Activated naive CD4-positive, alpha-beta T cell treated with anti-CD3 and anti-CD28 coated beads for 36 hours (primary cell): ENCODE results near the gene ILF2. TPM values are rescaled to one million over a fixed set of nuclear protein-coding genes. Genes with fewer than 3 reads are reported as not detected.

ENCODE experiments used
- CTCF ChIA-PET: fragments of 350-600 bp; sonication (Branson Sonifier 250); formaldehyde crosslinking; loops from one replicate; lab custom pipeline; 2021; ENCODE audit warnings: antibody characterized with exemption; lab: Charles Lee
- DNase-seq: peaks from one replicate; pipeline ENCODE4 v3.0.0-alpha.2; 2020
- H3K27ac Mint-ChIP-seq: one replicate; pipeline ENCODE4 v1.8.0; 2021; ENCODE audit warnings: mild to moderate bottlenecking, mixed read lengths
- H3K27me3 Mint-ChIP-seq: one replicate; pipeline ENCODE4 v1.8.0; 2021; ENCODE audit warnings: low read depth, mixed read lengths
- H3K36me3 Mint-ChIP-seq: one replicate; pipeline ENCODE4 v1.8.0; 2021; ENCODE audit warnings: low read depth, mixed read lengths
- H3K4me1 Mint-ChIP-seq: one replicate; pipeline ENCODE4 v1.8.0; 2021; ENCODE audit warnings: low read depth, mixed read lengths
- H3K4me3 Mint-ChIP-seq: one replicate; pipeline ENCODE4 v1.8.0; 2021; ENCODE audit warnings: mild to moderate bottlenecking, moderate library complexity, mixed read lengths
- H3K9me3 Mint-ChIP-seq: one replicate; pipeline ENCODE4 v1.8.0; 2021; ENCODE audit warnings: mixed read lengths
- intact Hi-C: fragments of 100-400 bp; cut with micrococcal nuclease; formaldehyde crosslinking; loops from one replicate; pipeline ENCODE4 v1.15.1; 2023
- microRNA-seq: library from miRNA; unstranded; fragments of <30 nt; microRNA quantifications from one replicate; pipeline ENCODE4 v1.2.0, GENCODE V29; 2022; ENCODE audit warnings: borderline microRNAs expressed, borderline replicate concordance
- total RNA-seq, 2 experiments: library from RNA; stranded (reverse); gene quantifications; one replicate each; pipeline ENCODE4 v1.2.3, GENCODE V29; 2021

The ILF2 gene
- total RNA-seq, 2 experiments from 2014 or later: 346 to 357 TPM

DNA sequence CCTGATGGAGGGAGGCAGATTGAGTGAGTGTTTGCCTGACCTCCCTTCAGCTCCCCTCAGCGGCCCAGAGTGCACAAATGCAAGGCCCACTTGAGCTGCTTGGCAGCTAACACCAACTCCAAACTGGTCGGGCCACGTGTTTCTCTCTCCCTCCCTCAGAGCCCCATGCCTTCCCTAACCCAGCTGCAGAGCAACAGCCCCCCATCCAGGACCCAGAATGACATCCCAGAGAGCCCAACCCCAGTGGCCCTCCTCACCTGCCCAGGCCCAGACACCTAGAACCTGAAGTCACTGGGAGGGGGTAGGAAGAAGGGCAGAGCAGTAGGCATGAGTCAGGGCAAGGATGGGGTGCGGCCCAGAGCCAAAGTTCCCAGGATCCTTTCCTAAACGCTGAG is 53.9 kb downstream of the ILF2 start:
- Mint-ChIP-seq H3K27ac (no peak overlapping the region), H3K27me3 (no peaks in the 10 kb centered on the region), H3K36me3 (no peaks in the 10 kb centered on the region), H3K9me3 (no peaks in the 10 kb centered on the region), H3K4me1 (peaks cover 1% of the 10 kb centered on the region), H3K4me3 (no peak overlapping the region)
- no peak for DNase-seq
- intact Hi-C loops: loop anchor here (1.0 kb wide), 2 partner anchors 45 to 106 kb away; no protein-coding TSS in a partner anchor
- CTCF ChIA-PET: interaction anchor here (0.6 to 6.3 kb wide), 7 partner anchors 13 to 122 kb away, joined by 3 to 43 read pairs (median 4); no protein-coding TSS in a partner anchor

DNA sequence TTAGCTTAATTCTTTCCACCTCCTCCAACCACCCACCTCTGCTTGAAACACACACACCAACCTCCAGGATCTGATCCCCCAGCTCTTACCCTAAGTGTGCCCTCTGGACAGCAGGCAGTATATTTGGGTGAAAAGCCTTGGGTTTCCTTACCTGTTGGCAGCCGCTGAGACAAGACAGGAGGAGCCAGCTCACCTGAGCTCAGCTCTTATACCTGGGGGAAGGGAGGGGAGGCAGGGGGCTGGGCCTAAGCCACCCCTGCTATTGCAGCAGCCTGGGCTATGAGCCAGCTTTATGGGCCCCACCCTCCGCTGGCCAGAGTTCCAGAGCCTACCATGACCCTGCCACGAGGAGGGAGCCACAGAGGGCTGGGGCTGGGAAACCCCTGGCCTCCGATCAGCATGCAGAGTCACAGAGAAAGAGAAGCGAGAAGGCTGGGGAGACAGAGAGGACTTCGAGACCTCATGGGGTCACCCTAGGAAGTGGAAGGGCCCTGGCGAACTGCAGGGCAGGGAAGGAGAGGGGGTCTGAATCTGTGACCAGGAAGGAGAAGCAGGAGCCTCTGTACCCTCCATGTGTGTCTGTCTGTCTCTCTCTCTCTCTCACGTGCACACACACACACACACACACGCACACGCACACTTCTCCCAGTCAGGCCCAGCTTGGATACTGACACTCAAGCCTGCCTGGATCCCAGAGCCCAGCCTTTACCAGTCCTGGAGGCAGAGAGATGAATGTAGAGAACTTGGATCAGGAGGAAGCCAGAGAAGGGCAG is 54.5 kb downstream of the ILF2 start, which contains the start of gene S100A14:
Gene S100A14 (minus strand): TSS at position 182 of the 773 bp plus-strand sequence. CDS start 467 bp downstream, outside the sequence.
- no peaks in the 10 kb centered on the region for H3K36me3 Mint-ChIP-seq
- no peak within 1 kb of the TSS for H3K4me3 Mint-ChIP-seq
- intact Hi-C loops: no loop called here
- H3K4me1 Mint-ChIP-seq: peaks cover 1% of the 10 kb centered on the region
- no peak within 1 kb of the TSS for H3K27ac Mint-ChIP-seq
- CTCF ChIA-PET: interaction anchor here (0.6 to 6.3 kb wide), 6 partner anchors 11 to 106 kb away, joined by 3 to 43 read pairs (median 3); partner anchors contain the start of gene S100A13
- H3K27me3 Mint-ChIP-seq: no peaks in the 10 kb centered on the region
- DNase-seq: no peak
- no peaks in the 10 kb centered on the region for H3K9me3 Mint-ChIP-seq

DNA sequence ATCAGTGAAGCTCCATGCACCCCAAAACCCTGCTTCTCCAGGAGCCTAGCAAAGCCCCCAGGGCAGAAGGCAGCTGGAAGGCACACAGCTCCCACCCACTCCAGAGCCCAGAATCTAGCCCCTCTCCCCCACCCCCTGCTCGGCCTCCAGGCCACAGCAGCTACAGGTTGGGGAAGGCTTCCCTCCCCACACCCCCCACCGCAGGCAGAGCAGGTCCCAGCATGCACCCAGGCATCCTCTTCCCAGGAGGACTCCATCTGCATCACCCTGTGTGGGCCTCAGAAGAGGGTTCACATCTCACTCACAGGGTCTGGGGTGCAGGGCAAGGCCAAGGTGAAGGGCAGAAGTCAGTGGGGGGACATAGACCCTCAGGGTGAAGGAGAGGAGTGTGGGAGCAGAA is 55.4 kb downstream of the ILF2 start:
- CTCF ChIA-PET: interaction anchor here (0.7 to 6.3 kb wide), 8 partner anchors 9 to 105 kb away, joined by 3 to 43 read pairs (median 3); partner anchors contain the start of gene S100A13
- intact Hi-C loops: no loop called here
- Mint-ChIP-seq H3K27me3 (no peaks in the 10 kb centered on the region), H3K9me3 (no peaks in the 10 kb centered on the region), H3K4me1 (peaks cover 1% of the 10 kb centered on the region), H3K4me3 (no peak overlapping the region), H3K27ac (no peak overlapping the region), H3K36me3 (no peaks in the 10 kb centered on the region)
- no peak for DNase-seq

DNA sequence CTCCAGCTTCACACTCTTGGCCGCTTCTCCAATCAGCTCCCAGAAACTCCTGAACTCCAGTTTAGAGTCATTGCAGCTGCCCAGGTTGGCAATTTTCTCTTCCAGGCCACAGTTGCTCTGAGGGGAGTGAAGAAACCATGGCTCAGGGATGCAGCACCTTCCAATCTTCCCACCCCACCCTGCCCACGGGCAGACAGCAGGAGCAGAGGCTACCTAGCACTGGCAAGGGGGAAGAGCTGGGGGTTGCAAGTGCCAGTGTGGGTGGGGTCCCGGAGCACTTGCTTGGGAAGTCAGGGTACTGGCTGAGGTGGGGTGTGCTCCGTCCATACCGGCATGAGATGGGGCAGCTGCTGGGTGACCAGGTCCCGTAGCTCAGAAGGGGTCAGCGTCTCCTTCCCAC is 55.9 kb downstream of the ILF2 start:
- no peak for DNase-seq
- CTCF ChIA-PET: interaction anchor here (0.7 to 6.3 kb wide), 6 partner anchors 8 to 104 kb away, joined by 3 to 43 read pairs (median 6); no protein-coding TSS in a partner anchor
- Mint-ChIP-seq H3K4me3 (no peak overlapping the region), H3K27ac (no peak overlapping the region), H3K27me3 (no peaks in the 10 kb centered on the region), H3K36me3 (no peaks in the 10 kb centered on the region), H3K9me3 (no peaks in the 10 kb centered on the region), H3K4me1 (peaks cover 1% of the 10 kb centered on the region)
- intact Hi-C loops: no loop called here

DNA sequence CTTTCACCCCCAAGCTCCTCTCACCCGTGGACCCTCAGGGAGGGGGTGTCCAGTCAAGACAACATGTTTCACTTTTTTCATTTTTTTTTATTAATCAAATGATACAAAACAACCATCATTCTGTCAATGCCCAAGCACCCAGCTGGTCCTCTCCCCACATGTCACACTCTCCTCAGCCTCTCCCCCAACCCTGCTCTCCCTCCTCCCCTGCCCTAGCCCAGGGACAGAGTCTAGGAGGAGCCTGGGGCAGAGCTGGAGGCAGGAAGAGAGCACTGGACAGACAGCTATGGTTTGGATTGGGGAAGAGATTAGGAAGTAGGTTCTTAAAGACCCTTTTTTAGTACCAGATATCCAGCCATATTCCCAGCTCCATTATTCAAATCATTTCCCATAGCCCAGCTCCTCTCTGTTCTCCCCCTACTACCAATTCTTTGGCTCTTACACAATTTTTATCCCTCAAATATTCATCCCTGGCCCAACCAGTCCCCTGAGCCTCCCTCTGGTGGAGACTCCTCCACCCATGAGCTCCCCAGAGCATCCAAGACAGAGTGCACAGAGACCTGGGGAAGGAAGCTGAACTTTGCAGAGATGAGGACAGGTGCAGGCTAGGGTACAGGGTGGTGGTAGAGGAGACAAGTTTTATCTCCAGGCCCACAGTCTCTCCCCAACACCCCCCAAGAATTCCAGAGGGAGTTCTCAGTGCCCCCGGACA is 56.4 kb downstream of the ILF2 start:
- intact Hi-C loops: no loop called here
- no peaks in the 10 kb centered on the region for H3K9me3 Mint-ChIP-seq
- H3K4me1 Mint-ChIP-seq: peaks cover 1% of the 10 kb centered on the region
- no peak for DNase-seq
- CTCF ChIA-PET: interaction anchor here (0.6 to 6.3 kb wide), 8 partner anchors 9 to 268 kb away, joined by 3 to 43 read pairs (median 4); no protein-coding TSS in a partner anchor
- no peaks in the 10 kb centered on the region for H3K36me3 Mint-ChIP-seq
- no peak overlapping the region for H3K27ac Mint-ChIP-seq
- H3K4me3 Mint-ChIP-seq: no peak overlapping the region
- H3K27me3 Mint-ChIP-seq: no peaks in the 10 kb centered on the region

DNA sequence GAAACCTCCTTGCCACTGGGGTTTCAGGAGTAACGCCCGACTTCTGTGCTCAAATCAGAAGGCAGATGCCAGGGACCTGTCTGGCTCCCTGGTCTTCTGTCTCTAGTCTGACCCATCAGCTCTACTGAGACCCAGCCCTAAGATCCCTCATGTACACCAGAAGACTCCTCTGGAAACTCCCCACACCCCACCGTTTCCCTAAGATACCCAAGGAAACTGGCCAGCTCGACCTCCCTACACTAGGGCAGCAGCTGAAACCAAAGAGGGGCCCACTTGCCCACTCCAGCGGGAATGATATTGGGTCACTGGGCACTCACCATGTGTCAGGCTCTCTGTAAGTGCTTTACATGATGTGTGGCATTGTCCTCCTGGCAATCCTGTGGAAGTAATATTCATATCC is 57.4 kb downstream of the ILF2 start:
- no peaks in the 10 kb centered on the region for H3K9me3 Mint-ChIP-seq
- H3K4me3 Mint-ChIP-seq: no peak overlapping the region
- H3K36me3 Mint-ChIP-seq: no peaks in the 10 kb centered on the region
- DNase-seq: no peak
- H3K4me1 Mint-ChIP-seq: peaks cover 1% of the 10 kb centered on the region
- CTCF ChIA-PET: interaction anchor here (1.1 to 6.3 kb wide), 4 partner anchors 10 to 103 kb away, joined by 3 to 43 read pairs (median 7); no protein-coding TSS in a partner anchor
- intact Hi-C loops: no loop called here
- no peak overlapping the region for H3K27ac Mint-ChIP-seq
- H3K27me3 Mint-ChIP-seq: no peaks in the 10 kb centered on the region

DNA sequence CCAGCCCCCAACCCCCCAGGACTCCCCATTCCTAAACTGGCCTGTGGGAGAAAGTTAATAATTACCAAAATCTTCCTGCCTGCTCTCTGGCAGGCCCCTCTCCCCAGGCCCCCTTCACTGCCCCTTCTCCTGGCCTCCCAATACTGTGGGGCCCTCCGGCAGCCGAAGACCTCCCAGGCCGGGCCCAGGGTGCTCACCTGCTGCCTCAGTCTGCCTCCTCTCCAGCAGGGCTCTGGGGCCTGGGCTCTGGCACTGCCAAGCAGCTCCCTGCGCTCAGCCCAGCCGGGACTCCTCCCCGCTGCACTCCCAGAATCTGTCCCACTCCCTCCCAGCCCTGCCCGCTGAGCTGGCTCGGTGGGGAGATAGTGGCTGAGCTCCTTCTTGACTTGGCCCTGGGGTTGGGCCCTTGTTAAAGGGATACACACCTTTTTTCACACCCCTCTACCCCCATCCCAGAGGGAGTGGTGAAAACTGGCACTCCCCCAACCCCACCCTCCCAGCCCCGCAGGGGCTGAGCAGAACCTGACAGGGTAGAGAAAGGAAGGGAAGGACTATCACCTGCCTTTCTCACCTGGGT is 58.0 kb downstream of the ILF2 start, which contains the start of gene S100A16:
Gene S100A16 (minus strand): TSS at position 383 of the 577 bp plus-strand sequence. CDS start 4,986 bp downstream, outside the sequence.
- no peak within 1 kb of the TSS for H3K4me3 Mint-ChIP-seq

DNA sequence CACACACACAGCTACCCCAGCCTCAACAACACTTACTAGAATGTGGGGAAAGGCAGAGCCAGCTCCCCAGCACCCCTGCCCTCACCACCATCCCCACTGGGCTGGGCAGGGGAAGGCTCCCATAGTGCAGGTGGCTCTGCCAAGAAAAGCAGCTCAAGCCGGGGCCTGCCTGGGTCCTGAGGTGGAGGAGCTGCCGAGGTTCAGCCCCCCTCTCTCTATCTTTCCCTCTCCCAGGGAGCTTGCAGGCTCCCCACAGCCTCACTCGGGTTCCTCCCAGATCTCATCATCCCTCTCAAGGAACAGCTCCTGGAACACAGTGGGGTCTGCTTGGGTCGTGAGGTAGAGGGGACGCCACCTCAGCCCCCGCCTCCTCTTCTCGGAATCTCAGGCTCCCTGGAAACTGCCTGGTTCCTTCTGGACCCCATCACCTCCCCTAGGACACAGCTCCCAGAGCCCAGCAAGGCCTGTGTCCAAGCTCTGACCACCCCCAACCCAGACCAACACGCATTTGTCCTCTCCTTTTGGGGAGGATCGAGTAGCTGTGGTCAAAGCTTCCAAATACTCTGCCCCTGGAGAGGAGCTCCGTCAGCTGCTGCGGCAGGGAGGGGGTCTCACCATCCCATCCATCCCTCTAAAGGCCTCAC is 58.6 kb downstream of the ILF2 start:
- Mint-ChIP-seq H3K4me1 (no peaks in the 10 kb centered on the region), H3K4me3 (no peak overlapping the region), H3K9me3 (no peaks in the 10 kb centered on the region), H3K27me3 (no peaks in the 10 kb centered on the region), H3K27ac (no peak overlapping the region), H3K36me3 (no peaks in the 10 kb centered on the region)
- CTCF ChIA-PET: interaction anchor here (1.0 kb wide), 1 partner anchor 10 kb away, joined by 5 read pairs; no protein-coding TSS in a partner anchor
- no peak for DNase-seq
- intact Hi-C loops: no loop called here

More for the DNA sequence above, 58.0 kb downstream of the ILF2 start, which contains the start of gene S100A16:
- no peaks in the 10 kb centered on the region for H3K36me3 Mint-ChIP-seq
- no peak for DNase-seq
- H3K27me3 Mint-ChIP-seq: no peaks in the 10 kb centered on the region
- no peaks in the 10 kb centered on the region for H3K9me3 Mint-ChIP-seq
- intact Hi-C loops: no loop called here
- peaks cover 1% of the 10 kb centered on the region for H3K4me1 Mint-ChIP-seq
- CTCF ChIA-PET: interaction anchor here (1.0 to 1.7 kb wide), 2 partner anchors 9 to 35 kb away, joined by 5 read pairs; no protein-coding TSS in a partner anchor
- H3K27ac Mint-ChIP-seq: no peak within 1 kb of the TSS

Small RNAs within 50 kb of the gene (microRNA-seq; reads per million reads assigned to microRNA genes)
- gene MIR8083: not detected

Other genes starting within 250 kb of the ILF2 start
- not detected for gene S100A7, start 210.3 kb downstream of the ILF2 start, total RNA-seq
- gene S100A6, start 135.0 kb downstream of the ILF2 start, total RNA-seq: 100 to 1,000 TPM; 200 to 204 TPM
- gene S100A5, start 130.1 kb downstream of the ILF2 start, total RNA-seq: under 1 TPM; 0.89 to 0.93 TPM
- gene S100A4, start 125.2 kb downstream of the ILF2 start, total RNA-seq: 10 to 100 TPM; 36.5 to 37.9 TPM
- gene S100A3, start 121.7 kb downstream of the ILF2 start, total RNA-seq: not detected
- under 1 TPM; 0.74 to 0.77 TPM for gene S100A2, start 105.1 kb downstream of the ILF2 start, total RNA-seq
- gene S100A16, start 57.9 kb downstream of the ILF2 start, total RNA-seq: not detected
- not detected for gene S100A14, start 54.7 kb downstream of the ILF2 start, total RNA-seq
- 1 to 10 TPM; 6.6 to 7.0 TPM for gene S100A13, start 43.5 kb downstream of the ILF2 start, total RNA-seq
- not detected for gene S100A1, start 42.6 kb downstream of the ILF2 start, total RNA-seq
- 10 to 100 TPM; 88.2 to 91.3 TPM for gene CHTOP, start 36.9 kb downstream of the ILF2 start, total RNA-seq
- gene SNAPIN, start 12.3 kb downstream of the ILF2 start, total RNA-seq: 10 to 100 TPM; 24.4 to 26.2 TPM
- under 1 TPM; 0.05 to 0.10 TPM for gene NPR1, start 7.7 kb upstream of the ILF2 start, total RNA-seq
- 10 to 100 TPM; 39.3 to 40.4 TPM for gene INTS3, start 57.1 kb upstream of the ILF2 start, total RNA-seq
- gene SLC27A3, start 104.4 kb upstream of the ILF2 start, total RNA-seq: 1 to 10 TPM; 2.7 to 4.3 TPM